COR-L47 (cell line): Measurements from ENCODE around the gene MED16.
"Not testable (repeated sequence)": the region's sequence is repeated elsewhere in the genome, so short reads cannot be mapped to it uniquely, and the experiment has no call there.

Source experiments
- DNase-seq: peaks from one replicate; lab custom pipeline; 2025; lab: John Stamatoyannopoulos, UW

MED16 gene

DNA sequence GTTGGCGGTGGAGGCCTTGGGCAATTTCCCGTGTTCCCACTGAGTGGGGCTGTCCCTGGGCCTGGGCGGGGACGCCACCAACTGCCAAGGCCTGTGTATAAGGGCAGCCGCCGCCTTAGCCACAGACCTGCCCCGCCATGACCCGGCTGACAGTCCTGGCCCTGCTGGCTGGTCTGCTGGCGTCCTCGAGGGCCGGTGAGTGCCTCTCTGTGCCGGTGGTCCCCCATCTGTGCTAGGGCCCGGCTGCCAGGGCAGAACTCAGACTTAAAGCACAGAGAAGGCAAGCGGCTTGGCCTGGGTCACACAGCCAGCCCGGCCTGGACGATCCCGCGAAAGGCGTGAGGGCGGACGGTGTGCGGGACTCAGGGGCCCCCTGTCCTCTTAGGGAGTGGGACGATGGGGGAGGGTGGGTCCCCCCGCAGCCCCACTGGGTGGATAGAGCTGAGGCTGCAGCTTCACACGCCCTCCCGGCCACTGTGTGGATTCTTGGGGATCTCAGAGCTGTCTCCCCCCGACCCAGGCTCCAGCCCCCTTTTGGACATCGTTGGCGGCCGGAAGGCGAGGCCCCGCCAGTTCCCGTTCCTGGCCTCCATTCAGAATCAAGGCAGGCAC is 65.2 kb downstream of the MED16 start, which contains the start of gene AZU1:
TSS of gene AZU1 (plus strand) at position 128 of the 612 bp plus-strand sequence. CDS start at position 138, 10 bp downstream.
- no peak for DNase-seq

GRCh38 chr19:827314-827709 is 65.7 kb downstream of the MED16 start:
- no peak for DNase-seq

DNA sequence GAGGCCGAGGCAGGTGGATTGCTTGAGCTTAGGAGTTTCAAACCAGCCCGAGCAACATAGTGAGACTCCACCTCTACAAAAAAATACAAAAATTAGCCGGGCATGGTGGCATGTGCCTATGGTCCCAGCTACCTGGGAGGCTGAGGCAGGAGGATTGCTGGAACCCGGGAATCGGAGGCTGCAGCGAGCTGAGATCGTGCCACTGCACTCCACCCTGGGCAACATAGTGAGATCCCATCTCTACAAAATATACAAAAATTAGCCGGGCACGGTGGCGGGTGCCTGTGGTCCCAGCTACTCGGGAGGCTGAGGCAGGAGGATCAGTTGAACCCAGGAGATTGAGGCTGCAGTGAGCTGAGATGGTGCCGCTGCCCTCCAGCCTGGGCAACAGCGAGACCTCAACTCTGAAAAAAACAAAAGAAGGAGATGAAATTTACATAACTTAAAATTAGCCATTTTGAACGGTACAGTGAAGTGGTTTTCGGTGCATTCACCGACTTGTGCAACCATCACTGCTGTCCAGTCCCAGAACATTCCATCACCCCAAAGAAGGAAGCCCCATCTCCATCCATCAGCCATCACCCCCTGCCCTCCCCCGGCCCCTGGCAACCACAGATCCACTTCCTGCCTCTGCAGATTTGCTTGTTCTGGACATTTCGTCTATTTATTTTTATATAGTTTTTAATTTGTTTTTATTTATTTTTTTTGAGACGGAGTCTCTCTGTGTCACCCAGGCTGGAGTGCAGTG is 66.9 kb downstream of the MED16 start:
- no peak for DNase-seq

- DNase-seq: no peak
Observed at GRCh38 chr19:824885-825284, 68.1 kb downstream of the MED16 start.

- DNase-seq: no peak
Observed at GRCh38 chr19:823565-824121, 69.3 kb downstream of the MED16 start.

DNA sequence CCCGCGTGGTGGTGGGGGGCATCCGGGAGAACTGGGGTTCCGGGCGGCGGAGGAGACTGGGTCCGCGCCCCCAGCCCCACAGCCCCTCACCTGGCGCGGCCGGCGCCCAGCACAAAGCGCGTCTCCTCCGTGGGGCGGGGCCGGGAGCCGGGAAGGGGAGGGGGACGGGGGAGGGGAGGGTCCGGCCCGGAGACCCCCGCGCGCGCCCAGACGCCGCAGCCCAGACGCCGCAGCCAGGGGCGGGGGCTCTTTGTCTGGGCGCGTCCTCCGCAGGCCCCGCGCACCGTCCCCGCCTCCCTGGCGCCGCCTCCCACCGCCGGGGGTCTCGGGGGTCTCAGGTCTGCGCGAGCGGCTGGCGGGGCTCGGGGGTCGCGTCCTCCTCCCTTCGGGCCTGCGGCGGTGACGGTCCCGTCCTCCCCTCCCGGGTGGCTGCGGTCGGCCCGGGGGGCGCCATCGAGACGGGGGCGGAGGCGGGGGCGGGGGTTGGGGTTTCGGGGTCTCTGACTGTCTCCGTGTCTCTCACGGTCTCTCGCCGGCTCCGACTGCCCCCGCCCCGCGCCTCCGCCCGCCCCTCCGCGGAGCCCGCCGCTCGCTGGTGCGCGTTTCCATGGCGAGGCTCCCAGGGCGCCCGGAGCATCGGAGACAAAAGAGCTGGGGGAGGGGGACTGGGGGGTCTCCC is 71.0 kb downstream of the MED16 start, which contains the start of gene PLPPR3:
TSS of gene PLPPR3 (minus strand) at position 131 of the 679 bp plus-strand sequence. CDS start 396 bp downstream, outside the sequence.
- DNase-seq: no peak

DNA sequence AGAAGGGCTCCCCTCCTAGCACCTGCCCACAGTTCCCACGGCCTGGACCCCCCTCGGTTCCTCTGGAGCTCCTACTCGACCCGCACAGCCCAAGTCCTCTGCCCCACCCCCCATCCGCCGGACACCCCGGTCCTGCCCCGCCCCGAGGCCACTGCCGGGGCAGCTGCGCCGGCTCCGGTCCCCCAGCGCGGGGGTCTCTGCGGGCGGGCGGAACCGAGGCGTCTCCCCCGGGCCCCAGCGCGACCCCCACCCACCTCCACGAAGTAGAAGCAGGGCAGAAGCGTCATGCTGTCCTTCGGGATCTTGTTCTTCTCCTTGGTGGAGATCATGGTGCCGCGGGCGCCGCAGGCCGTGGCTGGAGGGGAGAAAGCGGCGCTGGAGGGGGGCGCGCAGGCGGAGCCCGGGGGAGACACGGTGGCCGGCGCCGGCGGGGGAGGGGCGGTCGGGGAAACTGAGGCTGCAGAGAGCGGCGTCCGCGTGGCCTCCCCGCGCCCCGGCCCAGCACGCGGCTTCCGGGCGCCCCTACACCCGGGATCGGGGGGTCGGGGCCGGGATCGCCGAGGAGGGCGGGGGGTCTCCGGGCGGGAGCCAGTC is 71.7 kb downstream of the MED16 start:
- no peak for DNase-seq

- DNase-seq: not testable (repeated sequence)
Observed at GRCh38 chr19:820212-820611, 72.8 kb downstream of the MED16 start.
